Uterus (tissue), 2 donors: ENCODE data around the gene IGFL4.

ENCODE experiments used
- POLR2A ChIP-seq, 2 donors: fragments of 450-650 bp; IDR thresholded peaks; one replicate each; pipeline ENCODE4 v1.6.1; 2016; ENCODE audit warnings: antibody characterized with exemption in 2 of 2, mild to moderate bottlenecking in 1 of 2, moderate library complexity in 1 of 2
- TF ChIP-seq, protein P1 (sequence below), 4 experiments: fragments of 200-600 bp in 2 of 4; fragments of 450-650 bp in 2 of 4; sonication (generic) in 2 of 4; IDR thresholded peaks; one replicate each; pipeline ENCODE4 v1.5.1; 2016 to 2019; ENCODE audit warnings: antibody characterized with exemption in 4 of 4, mild to moderate bottlenecking in 2 of 4, moderate library complexity in 1 of 4

- TF ChIP-seq, protein P1, sequence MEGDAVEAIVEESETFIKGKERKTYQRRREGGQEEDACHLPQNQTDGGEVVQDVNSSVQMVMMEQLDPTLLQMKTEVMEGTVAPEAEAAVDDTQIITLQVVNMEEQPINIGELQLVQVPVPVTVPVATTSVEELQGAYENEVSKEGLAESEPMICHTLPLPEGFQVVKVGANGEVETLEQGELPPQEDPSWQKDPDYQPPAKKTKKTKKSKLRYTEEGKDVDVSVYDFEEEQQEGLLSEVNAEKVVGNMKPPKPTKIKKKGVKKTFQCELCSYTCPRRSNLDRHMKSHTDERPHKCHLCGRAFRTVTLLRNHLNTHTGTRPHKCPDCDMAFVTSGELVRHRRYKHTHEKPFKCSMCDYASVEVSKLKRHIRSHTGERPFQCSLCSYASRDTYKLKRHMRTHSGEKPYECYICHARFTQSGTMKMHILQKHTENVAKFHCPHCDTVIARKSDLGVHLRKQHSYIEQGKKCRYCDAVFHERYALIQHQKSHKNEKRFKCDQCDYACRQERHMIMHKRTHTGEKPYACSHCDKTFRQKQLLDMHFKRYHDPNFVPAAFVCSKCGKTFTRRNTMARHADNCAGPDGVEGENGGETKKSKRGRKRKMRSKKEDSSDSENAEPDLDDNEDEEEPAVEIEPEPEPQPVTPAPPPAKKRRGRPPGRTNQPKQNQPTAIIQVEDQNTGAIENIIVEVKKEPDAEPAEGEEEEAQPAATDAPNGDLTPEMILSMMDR (IDR thresholded peaks at IDR 0.05) = no peak
- TF ChIP-seq POLR2A (IDR thresholded peaks at IDR 0.05) = no peak
Observed at GRCh38 chr19:46017874-46018675, 22.7 kb downstream of the IGFL4 start.
